Measurements from ENCODE around the gene DDX52. TPM values are rescaled to one million over a fixed set of nuclear protein-coding genes. Genes with fewer than 3 reads are reported as not detected.

DDX52 gene
- total and polyA plus RNA-seq, 9 of the 15 experiments (the other 6 are each of a cell fraction or from before 2014, with no cell fraction given): 19.1 to 50.5 (median 34.8) TPM

- no peaks in the 10 kb centered on the region for H4K20me1 ChIP-seq (replicated peaks; ENCODE audit: control insufficient read depth, insufficient read depth, low read length)
- no peak overlapping the region for H3K9ac ChIP-seq (ENCODE audit: insufficient read depth in 1 of 2, low read depth in 2 of 2, low read length in 2 of 2)
- H2AFZ ChIP-seq (ENCODE audit: low read depth, low read length): no peak overlapping the region
- TF ChIP-seq TSC22D4 (tag; IDR thresholded peaks at IDR 0.05): no peak
- TF ChIP-seq PHF20 (IDR thresholded peaks at IDR 0.05; ENCODE audit: partially characterized antibody): no peak
- peak; percentile 18; the same call in 1 of the 2 replicates for TF ChIP-seq REST (IDR thresholded peaks at IDR 0.05; ENCODE audit: borderline replicate concordance)
- no peak for TF ChIP-seq REST (CRISPR knock-in tag; IDR thresholded peaks at IDR 0.05; ENCODE audit: low read depth)
- TF ChIP-seq RFX5 (IDR thresholded peaks at IDR 0.05; ENCODE audit: low read depth, low read length): no peak
- TF ChIP-seq CTCF (IDR thresholded peaks at IDR 0.05 in 2 of 3, conservative IDR thresholded peaks at IDR 0.05 in 1 of 3; ENCODE audit: insufficient read depth in 2 of 3, low read depth in 1 of 3, low read length in 3 of 3): peak; percentile 57 to 66 (median 57)
- TF ChIP-seq SMC3 (conservative IDR thresholded peaks at IDR 0.05; ENCODE audit: insufficient read depth, low read depth, low read length): 0 out of 2 replicates have a peak, but pooled peaks have one; percentile 6
- peak; percentile 14 to 40; a peak in 2 of 4 replicates for TF ChIP-seq RAD21 (CRISPR knock-in tag; conservative IDR thresholded peaks at IDR 0.05 in 1 of 2, IDR thresholded peaks at IDR 0.05 in 1 of 2)
- TF ChIP-seq ELF4 (CRISPR knock-in tag; IDR thresholded peaks at IDR 0.05): no peak
- H3K4me3 ChIP-seq: no peak overlapping the region
- CTCF ChIA-PET (ENCODE audit: low intra/inter-chr PET ratio): interaction anchor here (1.8 kb wide), 1 partner anchor 197 kb away, joined by 12 read pairs; no protein-coding TSS in a partner anchor
- no peaks in the 10 kb centered on the region for H3K9me3 ChIP-seq (replicated peaks; ENCODE audit: control insufficient read depth, insufficient read depth, low read depth, low read length)
- no peaks in the 10 kb centered on the region for H3K4me1 ChIP-seq (replicated peaks in 1 of 2; ENCODE audit: control insufficient read depth in 2 of 2, insufficient read depth in 2 of 2, low read length in 2 of 2)
- peak; percentile 25 to 47 (median 39) for DNase-seq (ENCODE audit: extremely low read depth in 1 of 4, low spot score in 3 of 4)
- BruUV-seq (replicated peaks): no TSS peak
- no peak for FAIRE-seq
- H3K27ac ChIP-seq (ENCODE audit: extremely low read depth, low read depth, low read length): no peak overlapping the region
- no peaks in the 10 kb centered on the region for H3K79me2 ChIP-seq (ENCODE audit: control insufficient read depth, insufficient read depth, low read length)
- in situ Hi-C loops (cut with MboI) (no loop called here), intact Hi-C loops (cut with micrococcal nuclease) (no loop called here)
- no peaks in the 10 kb centered on the region for H3K9me1 ChIP-seq (ENCODE audit: control insufficient read depth, insufficient read depth, low read length)
- ATAC-seq: peak; percentile 81
- H3K27me3 ChIP-seq (ENCODE audit: control insufficient read depth in 2 of 2, insufficient read depth in 2 of 2, low read length in 2 of 2): no peaks in the 10 kb centered on the region
- peaks cover 47% of the 10 kb centered on the region; the same call in 2 of the 3 replicates for H3K36me3 ChIP-seq (ENCODE audit: control insufficient read depth, insufficient read depth, low read length)
- 89% methylated on average over 8 of the region's 8 CpGs for WGBS (ENCODE audit: insufficient coverage, low coverage, missing lambda C conversion rate)
- POLR2A ChIA-PET: interaction anchor here (0.8 to 1.0 kb wide), 4 partner anchors 13 to 80 kb away, joined by 3 to 4 read pairs (median 4); partner anchors contain the start of gene SYNRG
- H3K4me2 ChIP-seq (ENCODE audit: insufficient read depth, low read length): no peak overlapping the region
These were observed 72.6 kb downstream of the DDX52 start for GRCh38 chr17:37570527-37571093.

All from K562 (cell line).